ENCODE measurements around the gene TEX19.

The TEX19 gene

GRCh38 chr17:82358465-82359350, at the start of gene TEX19:
TEX19 (plus strand) TSS chr17:82359247; CDS start chr17:82362151, 2,904 bp downstream.
- DNase-seq (ENCODE audit: low read depth in 2 of 2) = no peak

DNA sequence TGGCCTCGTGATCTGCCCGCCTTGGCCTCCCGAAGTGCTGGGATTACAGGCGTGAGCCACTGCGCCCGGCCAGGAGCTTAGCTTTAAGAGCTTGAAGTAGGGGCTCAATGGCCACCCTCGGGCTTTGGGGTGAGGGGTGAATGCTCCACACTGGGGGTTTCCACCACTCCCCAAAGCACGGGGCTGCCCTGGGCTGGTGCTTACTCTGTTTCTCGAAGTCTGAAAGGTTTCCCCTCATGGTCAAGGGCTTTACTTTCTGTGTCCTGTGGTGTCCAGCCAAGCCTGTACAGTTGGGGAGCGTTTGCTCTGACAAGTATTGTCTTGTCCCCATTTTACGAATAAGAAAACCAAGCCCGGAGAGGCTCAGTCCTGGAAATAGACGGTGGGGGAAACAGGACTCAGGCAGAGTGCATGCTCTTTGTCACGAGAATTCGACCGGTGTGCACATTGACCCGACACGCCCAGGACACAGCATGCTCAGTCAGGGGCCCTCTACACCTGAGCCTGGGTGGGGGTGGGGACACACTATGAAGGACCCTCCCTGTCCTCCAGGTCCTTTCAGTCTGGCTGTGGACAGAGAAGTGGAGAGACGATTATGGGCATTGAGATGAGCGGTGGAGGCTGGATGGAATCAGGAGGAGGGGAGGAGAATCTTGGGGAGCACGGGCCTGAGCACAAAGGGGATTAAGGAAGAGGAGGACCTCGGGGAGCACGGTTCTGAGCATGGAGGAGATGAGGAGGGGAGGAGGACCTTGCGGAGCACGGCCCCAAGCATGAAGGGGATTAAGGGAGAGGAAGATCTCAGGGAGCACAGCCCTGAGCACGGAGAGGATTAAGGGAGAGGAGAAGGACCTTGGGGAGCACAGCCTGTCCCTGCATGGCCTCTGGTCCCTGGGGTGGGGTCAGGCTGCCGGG, 49.1 kb upstream of the TEX19 start:
- no peak for DNase-seq (ENCODE audit: low read depth in 2 of 2)

DNA sequence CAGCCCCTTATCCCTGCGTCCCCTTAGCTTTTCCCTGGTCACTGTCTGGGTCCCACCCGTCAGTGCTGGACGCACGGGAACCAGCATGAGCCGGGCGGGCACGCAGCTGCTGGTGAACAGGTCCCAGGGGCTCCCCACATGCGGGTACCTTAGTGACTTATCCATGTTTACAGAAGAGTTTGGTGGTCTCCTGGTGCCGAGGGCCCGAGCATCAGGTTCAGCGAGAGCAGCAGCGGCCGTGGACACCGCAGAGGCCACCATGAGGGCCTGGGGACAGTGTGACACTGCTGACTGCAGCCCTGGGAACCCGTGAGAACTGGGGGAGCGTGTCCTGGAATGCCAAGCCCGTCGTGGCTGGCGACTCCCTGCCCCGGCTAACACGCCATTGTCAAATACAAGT, 48.2 kb upstream of the TEX19 start:
- no peak for DNase-seq (ENCODE audit: low read depth in 2 of 2)

DNA sequence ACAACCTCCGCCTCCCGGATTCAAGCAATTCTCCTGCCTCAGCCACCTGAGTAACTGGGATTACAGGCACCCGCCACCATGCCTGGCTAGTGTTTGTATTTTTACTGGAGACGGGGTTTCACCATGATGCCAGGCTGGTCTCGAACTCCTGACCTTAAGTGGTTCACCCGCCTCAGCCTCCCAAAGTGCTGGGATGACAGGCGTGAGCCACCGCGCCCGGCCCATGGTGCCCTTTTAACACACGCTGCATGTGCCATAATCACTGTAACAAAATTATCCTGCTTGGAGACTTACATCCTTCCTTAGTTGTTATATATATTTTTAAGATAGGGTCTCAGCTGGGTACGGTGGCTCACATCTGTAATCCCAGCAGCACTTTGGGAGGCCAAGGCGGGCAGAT, 47.1 kb upstream of the TEX19 start:
- no peak for DNase-seq (ENCODE audit: low read depth in 2 of 2)

- DNase-seq (ENCODE audit: low read depth in 2 of 2) = no peak
Measured at GRCh38 chr17:82313195-82314011, 45.6 kb upstream of the TEX19 start.

GRCh38 chr17:82314012-82314726, 44.9 kb upstream of the TEX19 start:
- no peak for DNase-seq (ENCODE audit: low read depth in 2 of 2)

- DNase-seq (ENCODE audit: low read depth in 2 of 2) = no peak
Measured at GRCh38 chr17:82314727-82315605, 44.1 kb upstream of the TEX19 start.

GRCh38 chr17:82315703-82316358, 43.2 kb upstream of the TEX19 start:
- no peak for DNase-seq (ENCODE audit: low read depth in 2 of 2)

DNA sequence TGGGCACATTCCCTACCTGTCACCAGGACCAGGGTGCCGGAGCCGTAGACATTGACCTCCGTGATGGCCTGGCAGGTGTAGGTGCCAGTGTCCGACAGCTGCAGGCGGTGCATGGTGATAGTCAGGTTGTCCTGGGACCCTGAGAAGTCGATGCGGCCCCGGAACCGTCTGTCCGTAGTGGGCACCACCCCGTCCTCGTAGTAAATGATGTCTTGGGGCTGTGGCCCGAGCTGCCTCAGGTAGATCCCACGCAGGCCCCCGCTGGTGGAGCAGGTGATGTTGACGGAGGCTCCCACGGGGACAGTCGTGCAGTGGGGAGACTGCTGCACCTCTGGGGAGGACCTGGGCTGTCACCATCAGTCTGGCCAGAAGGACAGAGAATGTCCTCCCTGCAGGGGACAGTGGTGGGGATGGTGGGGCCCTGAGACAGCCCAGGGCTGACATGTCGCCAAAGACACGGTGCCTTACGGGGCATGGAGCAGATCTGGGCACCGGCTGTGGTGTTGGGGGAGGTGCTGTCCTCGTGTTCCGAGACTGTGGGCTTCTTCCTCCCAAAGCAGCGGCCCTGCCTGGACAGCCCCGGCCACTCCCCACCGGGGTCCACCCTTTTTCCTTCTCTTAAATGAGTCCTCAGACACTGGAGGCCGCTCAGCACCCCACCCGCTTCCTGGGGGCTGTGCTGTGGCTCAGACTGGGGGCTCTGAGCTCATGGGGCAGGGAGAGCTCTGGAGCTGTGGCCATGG, 42.2 kb upstream of the TEX19 start:
- no peak for DNase-seq (ENCODE audit: low read depth in 2 of 2)

DNA sequence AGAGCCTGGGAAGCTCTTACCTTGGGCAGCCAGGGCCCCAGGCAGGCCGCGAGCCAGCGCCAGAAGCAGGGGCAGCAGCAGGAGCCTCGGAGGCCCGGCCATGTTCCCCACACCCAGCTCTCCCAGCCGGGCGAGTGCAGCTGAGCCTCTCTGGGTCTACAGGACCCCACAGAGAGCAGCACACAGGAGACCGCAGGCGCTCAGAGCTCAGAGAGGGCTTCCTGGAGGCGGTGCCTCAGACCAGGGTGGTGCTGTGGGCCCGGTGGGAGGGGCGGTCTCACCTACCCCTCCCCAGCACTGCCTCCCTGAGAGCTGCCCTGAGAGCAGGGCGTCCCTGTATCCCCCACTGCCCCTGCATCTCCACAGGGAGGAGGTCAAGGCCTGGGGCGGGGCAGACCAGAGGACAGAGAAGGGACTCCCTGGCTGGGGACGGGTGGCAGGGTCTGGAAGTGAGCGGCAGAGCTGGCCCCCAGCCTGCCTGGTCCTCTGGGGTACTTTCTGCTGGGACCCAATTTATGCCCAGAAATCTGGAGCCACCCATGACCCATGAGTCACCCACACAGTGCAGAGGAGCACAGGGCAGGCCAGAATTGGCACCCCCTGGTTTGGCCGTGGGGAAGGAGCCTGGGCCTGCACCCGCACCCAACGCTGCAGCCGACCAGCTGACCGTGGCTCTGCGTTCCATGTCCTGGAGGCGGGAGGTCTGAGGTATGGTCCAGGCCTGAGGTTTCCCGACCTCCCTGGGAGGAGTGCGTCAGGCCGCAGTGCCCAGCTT, 41.5 kb upstream of the TEX19 start, which contains the start of gene CD7:
Gene CD7 (minus strand): TSS at position 215 of the 775 bp plus-strand sequence. CDS start 113 bp downstream, at position 102.
- peak in 1 of 2 donors; percentile 65 for DNase-seq (ENCODE audit: low read depth in 2 of 2)

DNA sequence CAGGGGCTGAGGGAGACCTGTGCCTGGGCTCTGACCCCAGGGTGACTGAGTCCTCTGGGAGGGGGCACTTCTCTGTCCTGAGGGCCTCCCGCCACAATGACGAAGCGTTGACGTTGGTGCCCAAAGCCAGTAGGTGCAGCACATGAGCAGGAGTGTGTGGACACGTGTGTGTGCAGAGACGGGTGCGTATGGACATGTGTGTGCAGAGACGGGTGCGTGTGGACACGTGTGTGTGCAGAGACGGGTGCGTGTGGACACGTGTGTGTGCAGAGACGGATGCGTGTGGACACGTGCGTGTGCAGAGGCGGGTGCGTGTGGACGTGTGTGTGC, 40.9 kb upstream of the TEX19 start:
- DNase-seq (ENCODE audit: low read depth in 2 of 2) = no peak

DNA sequence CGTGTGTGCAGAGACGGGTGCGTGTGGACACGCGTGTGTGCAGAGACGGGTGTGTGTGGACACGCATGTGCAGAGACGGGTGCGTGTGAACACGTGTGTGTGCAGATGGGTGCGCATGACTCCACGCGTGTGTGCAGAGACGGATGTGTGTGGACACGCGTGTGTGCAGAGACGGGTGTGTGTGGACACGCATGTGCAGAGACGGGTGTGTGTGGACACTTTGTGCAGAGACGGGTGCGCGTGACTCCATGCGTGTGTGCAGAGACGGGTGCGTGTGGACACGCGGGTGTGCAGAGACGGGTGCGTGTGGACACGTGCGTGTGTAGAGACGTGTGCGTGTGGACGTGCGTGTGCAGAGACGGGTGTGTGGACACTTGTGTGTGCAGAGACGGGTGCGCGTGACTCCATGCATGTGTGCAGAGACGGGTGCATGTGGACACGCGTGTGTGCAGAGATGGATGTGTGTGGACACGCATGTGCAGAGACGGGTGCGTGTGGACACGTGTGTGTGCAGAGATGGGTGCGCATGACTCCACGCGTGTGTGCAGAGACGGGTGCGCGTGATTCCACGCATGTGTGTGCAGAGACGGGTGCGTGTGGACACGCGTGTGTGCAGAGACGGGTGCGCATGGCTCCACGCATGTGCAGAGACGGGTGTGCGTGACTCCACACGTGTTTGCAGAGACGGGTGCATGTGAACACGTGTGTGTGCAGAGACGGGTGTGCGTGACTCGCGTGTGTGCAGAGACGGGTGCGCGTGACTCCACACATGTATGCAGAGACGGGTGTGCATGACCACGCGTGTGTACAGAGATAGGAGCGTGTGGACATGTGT, 40.1 kb upstream of the TEX19 start:
- DNase-seq (ENCODE audit: low read depth in 2 of 2) = no peak

DNA sequence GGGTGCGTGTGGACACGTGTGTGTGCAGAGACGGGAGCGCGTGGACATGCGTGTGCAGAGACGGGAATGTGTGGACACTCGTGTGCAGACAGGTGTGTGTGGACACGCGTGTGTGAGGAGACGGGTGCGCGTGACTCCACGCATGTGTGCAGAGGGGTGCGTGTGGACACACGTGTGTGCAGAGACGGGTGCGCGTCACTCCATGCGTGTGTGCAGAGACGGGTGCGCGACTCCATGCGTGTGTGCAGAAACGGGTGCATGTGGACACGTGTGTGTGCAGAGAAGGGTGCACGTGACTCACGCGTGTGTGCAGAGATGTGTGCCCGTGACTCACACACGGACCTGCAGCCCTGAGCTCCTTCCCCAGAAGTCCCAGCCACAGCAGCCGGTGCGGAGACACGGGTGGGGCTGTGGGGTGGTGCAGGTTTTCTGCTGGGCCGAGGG, 39.4 kb upstream of the TEX19 start:
- no peak for DNase-seq (ENCODE audit: low read depth in 2 of 2)

DNA sequence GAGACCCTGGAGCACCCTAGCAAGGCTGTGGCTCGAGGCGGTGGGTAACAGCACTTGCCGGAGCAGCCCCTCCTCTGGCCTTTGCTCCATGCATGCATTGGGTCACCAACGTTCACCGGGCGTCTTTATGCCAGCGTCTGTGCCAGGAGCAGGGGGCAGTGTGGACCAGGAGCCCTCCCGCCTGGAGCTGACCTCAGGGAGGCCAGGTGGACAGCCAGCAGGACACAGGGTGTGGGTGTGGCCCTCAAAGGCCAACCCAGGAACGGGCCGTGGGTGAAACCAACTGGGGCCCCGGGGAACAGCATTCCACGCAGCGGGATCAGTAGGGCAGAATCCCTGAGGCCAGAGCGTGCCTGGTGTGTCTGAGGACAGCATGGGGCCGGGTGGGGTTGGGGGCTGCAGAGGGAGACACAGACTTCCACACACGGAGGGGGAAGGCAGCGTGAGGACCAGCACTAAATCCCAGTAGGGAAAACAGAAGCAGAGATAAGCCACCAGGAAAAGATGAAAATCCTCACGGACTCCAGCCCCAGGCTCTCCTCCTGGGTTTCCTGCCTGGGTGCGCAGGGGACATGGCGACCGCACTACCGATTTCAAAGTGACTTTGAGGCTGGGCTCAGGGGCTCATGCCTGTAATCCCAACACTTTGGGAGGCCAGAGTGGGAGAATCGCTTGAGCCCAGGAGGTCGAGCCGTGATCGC, 38.8 kb upstream of the TEX19 start:
- DNase-seq (ENCODE audit: low read depth in 2 of 2) = no peak

- DNase-seq (ENCODE audit: low read depth in 2 of 2) = peak; percentile 67 to 75
Measured at GRCh38 chr17:82320956-82321927, 37.8 kb upstream of the TEX19 start.

All from stimulated activated CD4-positive, alpha-beta T cell treated with anti-CD3 and anti-CD28 coated beads, Interleukin-4, amount 100 ng/mL, for 48 hours (primary cell).